ENCODE data around the gene UMPS. TPM values are rescaled to one million over a fixed set of nuclear protein-coding genes. Genes with fewer than 3 reads are reported as not detected.
"Not testable (repeated sequence)": the region's sequence is repeated elsewhere in the genome, so short reads cannot be mapped to it uniquely, and the experiment has no call there.

UMPS gene
- total and polyA plus RNA-seq, 2 experiments from 2014 or later, result 44.1 to 48.8 TPM

- H3K4me3 ChIP-seq; H3K9me2 ChIP-seq (ENCODE audit: insufficient read depth); H3K27me3 ChIP-seq (ENCODE audit: insufficient read depth); DNase-seq (ENCODE audit: low spot score); H4K20me1 ChIP-seq (replicated peaks; ENCODE audit: insufficient read depth); H3K27ac Mint-ChIP-seq; ATAC-seq; H3F3A ChIP-seq (replicated peaks; ENCODE audit: low read depth); H3K9me3 Mint-ChIP-seq; H3K4me2 ChIP-seq; H3K27me3 Mint-ChIP-seq (ENCODE audit: insufficient read depth, low read depth, poor library complexity); H3K4me3 Mint-ChIP-seq; H3K36me3 ChIP-seq (ENCODE audit: insufficient read depth); H2AFZ ChIP-seq: not testable (repeated sequence)
- peaks cover 37% of the 10 kb centered on the region for H3K36me3 Mint-ChIP-seq (ENCODE audit: low read depth)
- H3K27ac ChIP-seq (ENCODE audit: low read depth), result peak overlapping the region; percentile 74
- H3K79me2 ChIP-seq (replicated peaks; ENCODE audit: insufficient read depth), result peaks cover 44% of the 10 kb centered on the region
- H3K4me1 ChIP-seq (ENCODE audit: insufficient read depth), result peaks cover 25% of the 10 kb centered on the region
- H3K4me1 Mint-ChIP-seq, result peaks cover 39% of the 10 kb centered on the region
Measured at GRCh38 chr3:124782377-124782712, 52.1 kb downstream of the UMPS start.

GRCh38 chr3:124783696-124784095, 53.4 kb downstream of the UMPS start:
- Histone ChIP-seq H3K79me2 (replicated peaks; ENCODE audit: insufficient read depth) (peaks cover 40% of the 10 kb centered on the region), H3K27ac (ENCODE audit: low read depth) (peak overlapping the region; percentile 79; the same call in 1 of the 2 replicates), H3F3A (replicated peaks; ENCODE audit: low read depth) (0 out of 2 replicates have a peak, but pooled peaks cover 9% of the 10 kb centered on the region), H3K27me3 (ENCODE audit: insufficient read depth) (no peaks in the 10 kb centered on the region), H3K36me3 (ENCODE audit: insufficient read depth) (peaks cover 8% of the 10 kb centered on the region; the same call in 1 of the 2 replicates), H3K4me2 (no peak overlapping the region), H3K4me1 (ENCODE audit: insufficient read depth) (peaks cover 25% of the 10 kb centered on the region), H3K9me2 (ENCODE audit: insufficient read depth) (no peaks in the 10 kb centered on the region), H3K4me3 (no peak overlapping the region), H2AFZ (no peak overlapping the region), H4K20me1 (replicated peaks; ENCODE audit: insufficient read depth) (peaks cover 6% of the 10 kb centered on the region; the same call in 1 of the 2 replicates)
- Mint-ChIP-seq H3K27ac (no peak overlapping the region), H3K36me3 (ENCODE audit: low read depth) (peaks cover 30% of the 10 kb centered on the region), H3K27me3 (ENCODE audit: insufficient read depth, low read depth, poor library complexity) (peaks cover under 1% of the 10 kb centered on the region), H3K4me1 (peaks cover 36% of the 10 kb centered on the region), H3K4me3 (no peak overlapping the region), H3K9me3 (no peaks in the 10 kb centered on the region)
- no peak for TF ChIP-seq EZH2phosphoT487 (IDR thresholded peaks at IDR 0.05; ENCODE audit: unreplicated experiment)
- no peak for TF ChIP-seq NANOG (IDR thresholded peaks at IDR 0.05; ENCODE audit: borderline replicate concordance)
- no peak for TF ChIP-seq STAT1 (IDR thresholded peaks at IDR 0.05; ENCODE audit: unreplicated experiment)
- no peak for TF ChIP-seq ETS1 (IDR thresholded peaks at IDR 0.05)
- no peak for TF ChIP-seq ZNF462 (CRISPR knock-in tag; IDR thresholded peaks at IDR 0.05)
- no peak for TF ChIP-seq JUNB (IDR thresholded peaks at IDR 0.05; ENCODE audit: unreplicated experiment)
- TF ChIP-seq POLR2AphosphoS5 (IDR thresholded peaks at IDR 0.05; ENCODE audit: low read depth), result no peak
- ATAC-seq (no peak), DNase-seq (ENCODE audit: low spot score) (no peak)

Measured in GM23338 (cell line).